HEK293 (cell line): Measurements from ENCODE around the gene ANGPTL4.

Source experiments
- PRDM6 ChIP-seq: fragments of 450-650 bp; formaldehyde crosslinking; IDR thresholded peaks from 2 replicates; pipeline ENCODE4 v1.5.1; 2017; ENCODE audit warnings: missing biosample characterization, missing genetic modification characterization
- TSHZ1 ChIP-seq: fragments of 450-650 bp; formaldehyde crosslinking; IDR thresholded peaks from 2 replicates; pipeline ENCODE4 v1.5.1; 2016; ENCODE audit warnings: missing biosample characterization, missing genetic modification characterization, borderline replicate concordance
- YY2 ChIP-seq: fragments of 450-650 bp; formaldehyde crosslinking; IDR thresholded peaks from 2 replicates; pipeline ENCODE4 v1.5.1; 2016; ENCODE audit warnings: missing biosample characterization, missing genetic modification characterization
- ZBTB17 ChIP-seq: fragments of 450-650 bp; formaldehyde crosslinking; IDR thresholded peaks from 2 replicates; pipeline ENCODE4 v1.5.1; 2016; ENCODE audit warnings: missing biosample characterization, missing genetic modification characterization
- ZBTB21 ChIP-seq: fragments of 450-650 bp; formaldehyde crosslinking; IDR thresholded peaks from 2 replicates; pipeline ENCODE4 v1.5.1; 2017; ENCODE audit warnings: missing biosample characterization, missing genetic modification characterization
- ZBTB8A ChIP-seq: fragments of 450-650 bp; formaldehyde crosslinking; IDR thresholded peaks from 2 replicates; pipeline ENCODE4 v1.5.1; 2016; ENCODE audit warnings: missing biosample characterization, missing genetic modification characterization
- ZEB2 ChIP-seq: fragments of 450-650 bp; formaldehyde crosslinking; IDR thresholded peaks from 2 replicates; pipeline ENCODE4 v1.5.1; 2016; ENCODE audit warnings: missing biosample characterization, missing genetic modification characterization
- ZNF138 ChIP-seq: fragments of 450-650 bp; formaldehyde crosslinking; IDR thresholded peaks from 2 replicates; pipeline ENCODE4 v1.5.1; 2016; ENCODE audit warnings: missing biosample characterization, missing genetic modification characterization, borderline replicate concordance
- ZNF140 ChIP-seq: fragments of 450-650 bp; formaldehyde crosslinking; IDR thresholded peaks from 2 replicates; pipeline ENCODE4 v1.5.1; 2016; ENCODE audit warnings: missing biosample characterization, missing genetic modification characterization
- ZNF146 ChIP-seq: fragments of 450-650 bp; formaldehyde crosslinking; IDR thresholded peaks from 2 replicates; pipeline ENCODE4 v1.5.1; 2016; ENCODE audit warnings: missing biosample characterization, missing genetic modification characterization
- ZNF157 ChIP-seq: fragments of 450-650 bp; formaldehyde crosslinking; IDR thresholded peaks from 2 replicates; pipeline ENCODE4 v1.5.1; 2016; ENCODE audit warnings: missing biosample characterization, missing genetic modification characterization
- ZNF18 ChIP-seq: fragments of 450-650 bp; formaldehyde crosslinking; IDR thresholded peaks from 2 replicates; pipeline ENCODE4 v1.5.1; 2016; ENCODE audit warnings: missing biosample characterization, missing genetic modification characterization
- ZNF274 ChIP-seq, 2 experiments: fragments of 200-500 bp in 1 of 2; fragments of 450-650 bp in 1 of 2; sonication (Bioruptor generic) in 1 of 2; formaldehyde crosslinking in 1 of 2; IDR thresholded peaks; 2 replicates each; pipeline versions ENCODE4 v1.5.1 to v1.6.1; 2014 to 2016; ENCODE audit warnings: borderline replicate concordance in 1 of 2, inconsistent platforms in 1 of 2, low read length in 1 of 2, missing biosample characterization in 1 of 2, missing genetic modification characterization in 1 of 2
- ZNF324 ChIP-seq: fragments of 450-650 bp; formaldehyde crosslinking; IDR thresholded peaks from 2 replicates; pipeline ENCODE4 v1.5.1; 2016; ENCODE audit warnings: missing biosample characterization, missing genetic modification characterization
- ZNF354C ChIP-seq: fragments of 450-650 bp; formaldehyde crosslinking; IDR thresholded peaks from 2 replicates; pipeline ENCODE4 v1.5.1; 2016; ENCODE audit warnings: missing biosample characterization, missing genetic modification characterization, low read depth, borderline replicate concordance
- ZNF48 ChIP-seq: fragments of 450-650 bp; formaldehyde crosslinking; IDR thresholded peaks from 2 replicates; pipeline ENCODE4 v1.5.1; 2016; ENCODE audit warnings: missing biosample characterization, missing genetic modification characterization
- ZNF560 ChIP-seq: fragments of 450-650 bp; formaldehyde crosslinking; IDR thresholded peaks from 2 replicates; pipeline ENCODE4 v1.5.1; 2017; ENCODE audit warnings: missing biosample characterization, missing genetic modification characterization, borderline replicate concordance
- ZNF600 ChIP-seq: fragments of 450-650 bp; formaldehyde crosslinking; IDR thresholded peaks from 2 replicates; pipeline ENCODE4 v1.5.1; 2016; ENCODE audit warnings: missing biosample characterization, missing genetic modification characterization
- ZNF610 ChIP-seq: fragments of 450-650 bp; formaldehyde crosslinking; IDR thresholded peaks from 2 replicates; pipeline ENCODE4 v1.5.1; 2016; ENCODE audit warnings: missing biosample characterization, missing genetic modification characterization, borderline replicate concordance
- ZNF621 ChIP-seq: fragments of 450-650 bp; formaldehyde crosslinking; IDR thresholded peaks from 2 replicates; pipeline ENCODE4 v1.5.1; 2017; ENCODE audit warnings: missing biosample characterization, missing genetic modification characterization
- ZNF658 ChIP-seq: fragments of 450-650 bp; formaldehyde crosslinking; IDR thresholded peaks from 2 replicates; pipeline ENCODE4; 2016; ENCODE audit warnings: missing biosample characterization, missing genetic modification characterization
- ZNF707 ChIP-seq: fragments of 450-650 bp; formaldehyde crosslinking; IDR thresholded peaks from 2 replicates; pipeline ENCODE4 v1.5.1; 2016; ENCODE audit warnings: missing biosample characterization, missing genetic modification characterization
- ZNF792 ChIP-seq: fragments of 450-650 bp; formaldehyde crosslinking; IDR thresholded peaks from 2 replicates; pipeline ENCODE4 v1.5.1; 2016; ENCODE audit warnings: missing biosample characterization, missing genetic modification characterization
- ZNF830 ChIP-seq: fragments of 450-650 bp; IDR thresholded peaks from 2 replicates; pipeline ENCODE4 v1.5.0; 2018; ENCODE audit warnings: missing biosample characterization, missing genetic modification characterization, low read depth, mild to moderate bottlenecking, moderate library complexity
- TF ChIP-seq, protein P1 (sequence below): fragments of 450-650 bp; formaldehyde crosslinking; IDR thresholded peaks from 2 replicates; pipeline ENCODE4 v1.5.1; 2016; ENCODE audit warnings: missing biosample characterization, missing genetic modification characterization

Gene ANGPTL4

GRCh38 chr19:8361921-8362793 lies 1.8 kb upstream of the ANGPTL4 start (continued):
- no peak for TF ChIP-seq ZNF18 (tag by site-specific recombination)
- TF ChIP-seq, protein P1, sequence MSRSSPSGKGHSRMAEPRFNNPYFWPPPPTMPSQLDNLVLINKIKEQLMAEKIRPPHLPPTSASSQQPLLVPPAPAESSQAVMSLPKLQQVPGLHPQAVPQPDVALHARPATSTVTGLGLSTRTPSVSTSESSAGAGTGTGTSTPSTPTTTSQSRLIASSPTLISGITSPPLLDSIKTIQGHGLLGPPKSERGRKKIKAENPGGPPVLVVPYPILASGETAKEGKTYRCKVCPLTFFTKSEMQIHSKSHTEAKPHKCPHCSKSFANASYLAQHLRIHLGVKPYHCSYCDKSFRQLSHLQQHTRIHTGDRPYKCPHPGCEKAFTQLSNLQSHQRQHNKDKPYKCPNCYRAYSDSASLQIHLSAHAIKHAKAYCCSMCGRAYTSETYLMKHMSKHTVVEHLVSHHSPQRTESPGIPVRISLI (tag by site-specific recombination), result no peak
- TF ChIP-seq PRDM6 (tag by site-specific recombination), result no peak
- no peak for TF ChIP-seq ZBTB8A
- no peak for TF ChIP-seq ZNF792 (tag by site-specific recombination)
- TF ChIP-seq ZNF560, result no peak
- TF ChIP-seq ZNF140, result no peak
- no peak for TF ChIP-seq ZNF138 (tag by site-specific recombination)
- no peak for TF ChIP-seq ZNF658
- 0 out of 2 replicates have a peak, but pooled peaks have one; percentile 25 for TF ChIP-seq ZNF324 (tag by site-specific recombination)
- TF ChIP-seq ZNF707 (tag by site-specific recombination), result no peak
- no peak for TF ChIP-seq ZNF354C (tag by site-specific recombination)
- no peak for TF ChIP-seq ZNF830 (tag by site-specific recombination)
- TF ChIP-seq ZNF146 (tag by site-specific recombination), result no peak
- TF ChIP-seq YY2 (tag by site-specific recombination), result no peak
- TF ChIP-seq ZNF600, result peak; percentile 97
- no peak for TF ChIP-seq ZBTB21 (tag by site-specific recombination)
- TF ChIP-seq ZNF274 (IDR thresholded peaks at IDR 0.05; ENCODE audit: low read length), result no peak
- no peak for TF ChIP-seq ZNF274 (tag by site-specific recombination; IDR thresholded peaks at IDR 0.05; ENCODE audit: borderline replicate concordance)
- 0 out of 2 replicates have a peak, but pooled peaks have one; percentile 42 for TF ChIP-seq ZEB2
- no peak for TF ChIP-seq ZNF48
- no peak; the same call in 1 of the 2 replicates for TF ChIP-seq ZNF610 (tag by site-specific recombination)
- no peak for TF ChIP-seq ZNF157
- peak; percentile 66 for TF ChIP-seq TSHZ1 (tag by site-specific recombination)
- peak; percentile 79 for TF ChIP-seq ZBTB17
- TF ChIP-seq ZNF621 (tag by site-specific recombination), result no peak
- TF ChIP-seq, all 188 proteins: peak for 24
